Urinary bladder (tissue), 4 donors: ENCODE data around the gene ZNF808. TPM values are rescaled to one million over a fixed set of nuclear protein-coding genes. Genes with fewer than 3 reads are reported as not detected.
A peak's percentile ranks its signal among the peaks of the same experiment; 100 is the strongest.
"Not testable (repeated sequence)": the region's sequence is repeated elsewhere in the genome, so short reads cannot be mapped to it uniquely, and the experiment has no call there.

Experiments
- DNase-seq: peaks from one replicate; pipeline ENCODE4 v3.0.0-alpha.2; 2015; ENCODE audit errors: extremely low spot score
- H3K27ac ChIP-seq: one replicate; pipeline ENCODE4 v1.5.1; 2013; ENCODE audit warnings: low read depth, mild to moderate bottlenecking, moderate library complexity
- H3K36me3 ChIP-seq: one replicate; pipeline ENCODE4 v1.6.1; 2013; ENCODE audit warnings: mild to moderate bottlenecking, moderate library complexity; ENCODE audit not compliant: insufficient read depth
- H3K4me1 ChIP-seq: one replicate; pipeline ENCODE4 v1.6.1; 2013; ENCODE audit warnings: mild to moderate bottlenecking, moderate library complexity; ENCODE audit not compliant: insufficient read depth
- H3K4me3 ChIP-seq: one replicate; pipeline ENCODE4 v1.5.1; 2013; ENCODE audit warnings: low read depth, low read length
- WGBS: extraction: QIAGEN DNeasy Blood & Tissue Kit; methylation state at CpG from one replicate; pipeline ENCODE4 v1.1.7; 2013; 5-methylcytosine and 5-hydroxymethylcytosine counted together
- polyA plus RNA-seq: library from polyadenylated mRNA; stranded (reverse); fragments of 200-250 nt; gene quantifications from one replicate; pipeline ENCODE4 v1.2.3, GENCODE V29; 2013
- total RNA-seq: library from RNA; depleted of rRNA; stranded (reverse); fragments of >200 nt; gene quantifications from one replicate; pipeline ENCODE4 v1.2.3, GENCODE V29; 2014
- donor health status: healthy with polysubstance abuse.
- donor health status: healthy.

The ZNF808 gene
- total and polyA plus RNA-seq, 2 donors, result 5.3 to 40.6 TPM

GRCh38 chr19:52542984-52543664 lies 15.7 kb downstream of the ZNF808 start:
- Histone ChIP-seq H3K27ac (no peak overlapping the region), H3K4me3 (no peak overlapping the region), H3K36me3 (peaks cover 2% of the 10 kb centered on the region), H3K4me1 (no peaks in the 10 kb centered on the region)
- no peak for DNase-seq
- 80% methylated on average over 8 of the region's 8 CpGs for WGBS

- Histone ChIP-seq H3K4me3 (no peak overlapping the region), H3K27ac (no peak overlapping the region), H3K4me1 (no peaks in the 10 kb centered on the region), H3K36me3 (peaks cover 2% of the 10 kb centered on the region)
- WGBS, result 98% methylated on average over 15 of the region's 15 CpGs
- DNase-seq, result no peak
Measured at GRCh38 chr19:52554216-52554971, 26.9 kb downstream of the ZNF808 start.

DNA sequence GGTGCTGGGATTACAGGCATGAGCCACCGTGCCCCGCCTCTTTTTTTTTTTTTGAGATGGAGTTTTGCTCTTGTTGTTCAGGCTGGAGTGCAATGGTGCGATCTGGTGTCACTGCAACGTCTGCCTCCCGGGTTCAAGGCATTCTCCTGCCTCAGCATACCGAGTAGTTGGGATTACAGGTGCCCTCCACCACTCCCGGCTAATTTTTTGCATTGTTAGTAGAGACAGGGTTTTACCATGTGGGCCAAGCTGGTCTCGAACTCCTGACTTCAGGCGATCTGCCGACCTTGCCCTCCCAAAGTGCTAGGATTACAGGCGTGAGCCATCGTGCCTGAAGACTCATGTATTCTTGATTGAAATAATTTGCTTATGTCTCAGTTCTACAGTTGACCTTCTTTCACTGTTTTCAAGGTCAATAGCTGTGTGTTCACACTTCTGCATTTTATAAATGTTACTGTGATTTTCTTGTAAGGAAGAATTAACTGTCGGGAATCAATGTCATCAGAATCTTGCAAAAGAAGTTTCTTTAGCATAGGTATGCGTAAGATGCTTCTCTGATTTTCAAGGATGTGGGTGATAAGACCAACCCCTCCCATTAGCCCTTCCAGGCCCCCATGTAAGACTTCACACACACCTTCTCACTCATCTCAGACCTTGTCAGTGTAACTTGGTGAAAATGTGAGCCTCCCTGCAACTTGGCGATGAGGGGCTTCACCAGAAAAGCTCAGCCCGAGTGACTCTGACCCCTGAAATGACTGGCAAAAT lies 29.9 kb downstream of the ZNF808 start:
- DNase-seq, result no peak
- Histone ChIP-seq H3K4me3 (no peak overlapping the region), H3K4me1 (no peaks in the 10 kb centered on the region), H3K27ac (no peak overlapping the region), H3K36me3 (peaks cover 2% of the 10 kb centered on the region)
- WGBS, result 98% methylated on average over 16 of the region's 16 CpGs

DNA sequence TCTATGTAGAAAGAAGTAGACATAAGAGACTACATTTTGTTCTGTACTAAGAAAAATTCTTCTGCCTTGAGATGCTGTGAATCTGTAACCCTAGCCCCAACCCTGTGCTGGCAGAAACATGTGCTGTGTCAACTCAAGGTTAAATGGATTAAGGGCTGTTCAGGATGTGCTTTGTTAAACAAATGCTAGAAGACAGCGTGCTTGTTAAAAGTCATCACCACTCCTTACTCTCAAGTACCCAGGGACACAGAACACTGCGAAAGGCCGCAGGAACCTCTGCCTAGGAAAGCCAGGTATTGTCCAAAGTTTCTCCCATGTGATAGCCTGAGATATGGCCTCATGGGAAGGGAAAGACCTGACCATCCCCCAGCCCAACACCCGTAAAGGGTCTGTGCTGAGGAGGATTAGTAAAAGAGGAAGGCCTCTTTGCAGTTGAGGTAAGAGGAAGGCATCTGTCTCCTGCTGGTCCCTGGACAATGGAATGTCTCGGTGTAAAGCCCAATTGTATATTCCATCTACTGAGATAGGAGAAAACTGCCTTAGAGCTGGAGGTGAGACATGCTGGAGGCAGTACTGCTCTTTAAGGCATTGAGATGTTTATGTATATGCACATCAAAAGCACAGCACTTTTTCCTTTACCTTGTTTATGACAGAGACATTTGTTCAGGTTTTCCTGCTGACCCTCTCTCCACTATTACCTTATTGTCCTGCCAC lies 31.4 kb downstream of the ZNF808 start:
- not testable (repeated sequence) for H3K36me3 ChIP-seq, H3K4me3 ChIP-seq, H3K27ac ChIP-seq, DNase-seq, H3K4me1 ChIP-seq
- WGBS, result 45% methylated on average over 5 of the region's 5 CpGs

- not testable (repeated sequence) for H3K4me1 ChIP-seq, H3K36me3 ChIP-seq, DNase-seq, H3K4me3 ChIP-seq, H3K27ac ChIP-seq
- WGBS, result 97% methylated on average over 8 of the region's 8 CpGs
Measured at GRCh38 chr19:52561611-52562010, 34.1 kb downstream of the ZNF808 start.

DNA sequence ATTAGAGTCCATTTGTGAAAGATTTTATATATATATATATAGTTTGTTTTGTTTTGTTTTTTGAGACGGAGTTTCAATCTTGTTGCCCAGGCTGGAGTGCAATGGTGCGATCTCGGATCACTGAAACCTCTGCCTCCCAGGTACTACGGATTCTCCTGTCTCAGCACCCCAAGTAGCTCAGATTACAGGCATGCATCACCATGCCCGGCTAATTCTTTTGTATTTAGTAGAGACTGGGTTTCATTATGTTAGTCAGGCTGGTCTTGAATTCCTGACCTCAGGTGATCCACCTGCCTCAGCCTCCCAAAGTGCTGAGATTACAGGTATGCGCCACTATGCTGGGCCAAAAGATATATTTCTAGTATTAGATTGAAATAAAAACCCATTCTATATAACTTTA lies 38.7 kb downstream of the ZNF808 start:
- no peak overlapping the region for H3K27ac ChIP-seq
- WGBS, result 83% methylated on average over 6 of the region's 6 CpGs
- no peak for DNase-seq
- no peaks in the 10 kb centered on the region for H3K36me3 ChIP-seq
- H3K4me1 ChIP-seq, result no peaks in the 10 kb centered on the region
- H3K4me3 ChIP-seq, result no peak overlapping the region

GRCh38 chr19:52566588-52566987 lies 39.1 kb downstream of the ZNF808 start:
- Histone ChIP-seq H3K4me3 (no peak overlapping the region), H3K4me1 (no peaks in the 10 kb centered on the region), H3K27ac (no peak overlapping the region), H3K36me3 (no peaks in the 10 kb centered on the region)
- DNase-seq, result no peak
- 78% methylated on average over 2 of the region's 2 CpGs for WGBS

DNA sequence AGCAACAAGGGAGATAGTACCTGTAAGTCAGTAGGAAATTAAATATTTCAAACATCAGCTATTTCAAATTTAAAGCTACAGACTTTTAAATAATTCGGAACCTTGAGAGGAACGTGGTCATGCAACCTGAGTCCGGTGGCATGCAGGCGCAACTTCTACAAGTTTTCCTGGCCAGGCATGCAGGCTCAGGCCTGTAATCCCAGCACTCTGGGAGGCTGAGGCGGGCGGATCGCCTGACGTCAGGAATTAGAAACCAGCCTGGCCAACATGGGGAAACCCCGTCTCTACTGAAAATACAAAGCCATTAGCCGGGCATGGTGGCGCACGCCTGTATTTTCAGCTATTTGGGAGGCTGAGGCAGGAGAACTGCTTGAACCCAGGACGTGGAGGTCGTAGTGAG lies 40.5 kb downstream of the ZNF808 start:
- no peaks in the 10 kb centered on the region for H3K4me1 ChIP-seq
- WGBS, result 97% methylated on average over 14 of the region's 14 CpGs
- H3K36me3 ChIP-seq, result no peaks in the 10 kb centered on the region
- H3K4me3 ChIP-seq, result no peak overlapping the region
- no peak for DNase-seq
- no peak overlapping the region for H3K27ac ChIP-seq

- H3K36me3 ChIP-seq, DNase-seq, H3K27ac ChIP-seq, H3K4me1 ChIP-seq: not testable (repeated sequence)
- peak overlapping the region; percentile 21 for H3K4me3 ChIP-seq
- 5% methylated on average over 13 of the region's 13 CpGs for WGBS
Measured at GRCh38 chr19:52569638-52569999, 42.2 kb downstream of the ZNF808 start.

- H3K36me3 ChIP-seq, result no peaks in the 10 kb centered on the region
- under 1% methylated on average over 57 of the region's 57 CpGs for WGBS
- peak; percentile 86 for DNase-seq
Measured at GRCh38 chr19:52570000-52570861, 42.8 kb downstream of the ZNF808 start, which contains the start of gene ZNF701. Gene ZNF701, plus strand, starts transcription at chr19:52570287. Its CDS starts 3,861 bp downstream, at chr19:52574148.

DNA sequence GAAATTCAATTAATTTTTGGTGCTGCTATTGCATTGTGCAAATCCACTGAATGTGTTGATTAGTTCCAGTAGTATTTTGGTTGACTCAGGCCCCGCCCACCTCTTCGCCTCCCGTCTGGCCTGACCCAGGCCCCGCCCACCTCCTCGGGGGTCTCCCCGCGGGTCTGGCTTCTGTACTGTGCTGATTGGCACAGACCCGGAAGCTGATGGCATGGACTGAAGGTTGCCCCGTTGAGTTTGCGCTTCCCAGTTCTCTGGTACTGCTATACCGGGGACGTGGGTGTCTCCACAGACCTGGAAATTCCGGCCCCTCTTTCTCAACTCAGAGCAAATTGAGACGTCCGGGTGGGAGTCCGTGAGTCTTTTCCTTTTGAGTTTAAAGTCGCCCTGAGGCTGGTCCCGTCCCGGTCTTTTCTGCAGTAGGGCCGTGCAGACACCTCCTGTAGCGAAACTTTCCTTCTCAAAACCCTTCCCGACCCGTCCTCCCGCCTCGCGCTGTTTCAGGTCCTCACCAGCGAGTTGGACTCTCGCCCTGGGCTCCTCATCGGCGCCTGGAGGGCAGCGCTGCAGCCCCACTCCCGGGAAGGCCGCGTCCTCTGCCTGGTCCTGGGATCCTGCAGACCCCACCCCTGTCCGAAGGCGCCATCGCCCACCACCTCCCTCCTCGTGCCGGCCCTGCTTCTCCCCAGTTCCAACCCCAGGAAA lies 57.4 kb downstream of the ZNF808 start:
- 19% methylated on average over 39 of the region's 39 CpGs for WGBS
- Histone ChIP-seq H3K27ac (no peak overlapping the region), H3K4me3 (peak overlapping the region; percentile 30), H3K36me3 (peaks cover 4% of the 10 kb centered on the region), H3K4me1 (no peaks in the 10 kb centered on the region)
- DNase-seq, result no peak

More at GRCh38 chr19:52570000-52570861, 42.8 kb downstream of the ZNF808 start, which contains the start of gene ZNF701:
- H3K4me1 ChIP-seq, result no peaks in the 10 kb centered on the region
- H3K4me3 ChIP-seq, result peak within 1 kb of the TSS; percentile 63
- peak within 1 kb of the TSS; percentile 49 for H3K27ac ChIP-seq

DNA sequence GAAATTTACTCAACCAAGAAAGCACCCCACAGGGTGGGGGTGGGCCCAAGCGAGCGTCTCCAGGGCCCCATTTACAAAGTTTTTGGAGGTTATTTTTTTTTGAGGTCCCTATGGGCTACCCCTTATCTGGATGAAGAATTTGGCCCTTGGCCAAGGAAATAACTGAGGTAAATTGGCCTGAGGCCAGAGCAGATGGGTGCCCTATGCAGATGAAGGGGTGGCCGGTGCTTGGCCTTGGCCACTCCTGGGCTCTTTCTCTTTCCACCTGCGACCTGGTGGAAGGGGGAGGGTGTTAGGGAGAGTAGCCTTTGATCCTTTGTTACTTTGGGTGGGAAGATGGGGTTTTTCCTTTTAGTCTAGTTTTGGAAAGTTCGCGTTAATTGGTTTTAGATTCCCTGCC lies 58.1 kb downstream of the ZNF808 start:
- Histone ChIP-seq H3K4me3 (no peak overlapping the region), H3K4me1 (no peaks in the 10 kb centered on the region), H3K36me3 (peaks cover 6% of the 10 kb centered on the region), H3K27ac (no peak overlapping the region)
- 89% methylated on average over 6 of the region's 6 CpGs for WGBS
- no peak for DNase-seq
